A673 (cell line): ENCODE measurements around the gene CEP126.

Experiments
- EZH2 ChIP-seq: fragments of 200-600 bp; sonication (generic); IDR thresholded peaks from 2 replicates; pipeline ENCODE4 v1.6.1; 2017; ENCODE audit warnings: borderline replicate concordance, low read depth, mild to moderate bottlenecking, mixed read lengths, antibody characterized with exemption, low read length; ENCODE audit not compliant: poor library complexity, severe bottlenecking
- TF ChIP-seq, protein P1 (sequence below): fragments of 300-800, 200-600 bp; sonication (generic); conservative IDR thresholded peaks from 2 replicates; pipeline ENCODE4 v1.5.1; 2017; ENCODE audit warnings: low read depth, mild to moderate bottlenecking, antibody characterized with exemption, low read length, moderate library complexity, mixed read lengths

DNA sequence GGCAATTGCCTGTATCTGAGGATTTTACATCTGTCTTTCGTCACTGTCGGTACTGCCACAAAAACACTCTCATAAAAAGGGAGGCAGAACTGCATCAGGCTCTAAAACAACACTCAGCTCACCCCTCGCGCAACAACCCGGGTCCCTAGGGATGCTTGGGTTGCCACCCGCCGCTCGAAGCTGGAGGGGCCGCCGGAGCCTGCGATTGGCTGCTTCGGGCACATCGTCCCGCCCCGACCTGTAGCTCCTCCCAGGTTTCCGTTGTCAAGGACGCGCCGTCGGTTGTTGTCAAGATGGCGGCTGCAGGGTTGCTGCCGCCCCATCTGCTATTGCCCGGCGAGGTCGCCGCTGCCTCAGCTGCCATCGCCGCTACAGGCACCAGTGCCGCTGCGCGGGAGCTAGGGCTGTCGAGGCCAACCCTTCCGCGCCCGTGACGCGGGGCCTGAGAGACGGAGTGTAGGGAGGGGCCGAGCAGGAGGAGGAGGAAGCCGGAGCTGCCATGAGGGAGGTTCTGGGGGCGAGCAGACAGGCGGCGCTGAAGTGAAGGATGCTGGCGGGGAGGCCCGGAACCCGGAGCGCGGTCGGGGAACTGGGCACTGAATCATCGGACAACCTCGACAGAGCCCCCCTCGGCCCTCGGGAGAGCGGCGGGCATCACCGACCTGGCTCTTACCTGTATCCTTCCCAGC, at the start of gene CEP126:
- TF ChIP-seq, protein P1, sequence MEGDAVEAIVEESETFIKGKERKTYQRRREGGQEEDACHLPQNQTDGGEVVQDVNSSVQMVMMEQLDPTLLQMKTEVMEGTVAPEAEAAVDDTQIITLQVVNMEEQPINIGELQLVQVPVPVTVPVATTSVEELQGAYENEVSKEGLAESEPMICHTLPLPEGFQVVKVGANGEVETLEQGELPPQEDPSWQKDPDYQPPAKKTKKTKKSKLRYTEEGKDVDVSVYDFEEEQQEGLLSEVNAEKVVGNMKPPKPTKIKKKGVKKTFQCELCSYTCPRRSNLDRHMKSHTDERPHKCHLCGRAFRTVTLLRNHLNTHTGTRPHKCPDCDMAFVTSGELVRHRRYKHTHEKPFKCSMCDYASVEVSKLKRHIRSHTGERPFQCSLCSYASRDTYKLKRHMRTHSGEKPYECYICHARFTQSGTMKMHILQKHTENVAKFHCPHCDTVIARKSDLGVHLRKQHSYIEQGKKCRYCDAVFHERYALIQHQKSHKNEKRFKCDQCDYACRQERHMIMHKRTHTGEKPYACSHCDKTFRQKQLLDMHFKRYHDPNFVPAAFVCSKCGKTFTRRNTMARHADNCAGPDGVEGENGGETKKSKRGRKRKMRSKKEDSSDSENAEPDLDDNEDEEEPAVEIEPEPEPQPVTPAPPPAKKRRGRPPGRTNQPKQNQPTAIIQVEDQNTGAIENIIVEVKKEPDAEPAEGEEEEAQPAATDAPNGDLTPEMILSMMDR, result peak; percentile 56
- no peak for TF ChIP-seq EZH2
